ENCODE measurements around the gene SOSTDC1.

SOSTDC1 gene

GRCh38 chr7:16419859-16420258 lies 45.7 kb downstream of the SOSTDC1 start:
- no peak for DNase-seq (ENCODE audit: low read depth)

- DNase-seq (ENCODE audit: low read depth) = no peak
Measured at GRCh38 chr7:16419126-16419525, 46.4 kb downstream of the SOSTDC1 start.

GRCh38 chr7:16417906-16418305 lies 47.6 kb downstream of the SOSTDC1 start:
- DNase-seq (ENCODE audit: low read depth) = no peak

GRCh38 chr7:16416289-16417282 lies 49.0 kb downstream of the SOSTDC1 start:
- DNase-seq (ENCODE audit: low read depth) = no peak

GRCh38 chr7:16412274-16413254 lies 53.0 kb downstream of the SOSTDC1 start:
- DNase-seq (ENCODE audit: low read depth) = no peak
